IMR-90 (cell line): ENCODE data around the gene TTC28. TPM values are rescaled to one million over a fixed set of nuclear protein-coding genes. Genes with fewer than 3 reads are reported as not detected.

Source experiments
- ATAC-seq: fragments of 200-7000 bp; cut with Tn5 transposase; 2 replicates; pipeline ENCODE4 v1.9.1; 2020; ENCODE audit warnings: low read depth, mild to moderate bottlenecking, moderate library complexity
- BruUV-seq: library from RNA; stranded (reverse); fragments of 400-500 nt; replicated peaks from 2 replicates; lab custom pipeline; 2021; lab: Mats Ljungman, UMichigan
- CTCF ChIA-PET: fragments of 300-600 bp; formaldehyde crosslinking; extraction: SDS; loops from one replicate; lab custom pipeline; 2021; ENCODE audit warnings: antibody characterized with exemption; lab: Yijun Ruan, JAX
- POLR2A ChIA-PET: fragments of 300-600 bp; sonication (Branson Sonifier 250); formaldehyde crosslinking; loops from one replicate; lab custom pipeline; 2022; ENCODE audit warnings: antibody characterized with exemption; ENCODE audit not compliant: unreplicated experiment; lab: Charles Lee
- DNase-seq: peaks from one replicate; pipeline ENCODE4 v3.0.0; 2013
- H2AFZ ChIP-seq: replicated peaks from 2 replicates; pipeline ENCODE3; 2013; ENCODE audit warnings: low read length, mild to moderate bottlenecking; ENCODE audit not compliant: poor library complexity
- H2AK5ac ChIP-seq: 2 replicates; pipeline ENCODE4 v1.6.1; 2013; ENCODE audit warnings: low read depth, low read length, inconsistent platforms
- H2AK9ac ChIP-seq: replicated peaks from 2 replicates; pipeline ENCODE3; 2013; ENCODE audit warnings: mild to moderate bottlenecking, low read depth, low read length, moderate library complexity; ENCODE audit not compliant: poor library complexity
- H2BK120ac ChIP-seq: 2 replicates; pipeline ENCODE4 v1.6.1; 2013; ENCODE audit warnings: low read depth, low read length, inconsistent platforms
- H2BK15ac ChIP-seq: 3 replicates; pipeline ENCODE4 v1.6.1; 2013; ENCODE audit warnings: low read depth, low read length, inconsistent platforms
- H2BK20ac ChIP-seq: 2 replicates; pipeline ENCODE4 v1.6.1; 2013; ENCODE audit warnings: low read depth, mild to moderate bottlenecking, inconsistent platforms, low read length, moderate library complexity
- H2BK5ac ChIP-seq: 2 replicates; pipeline ENCODE4 v1.6.1; 2013; ENCODE audit warnings: mild to moderate bottlenecking, low read depth, low read length, inconsistent platforms; ENCODE audit not compliant: poor library complexity, severe bottlenecking
- H3K14ac ChIP-seq: replicated peaks from 2 replicates; pipeline ENCODE4 v1.6.1; 2013; ENCODE audit warnings: low read depth, low read length, inconsistent platforms
- H3K18ac ChIP-seq: 2 replicates; pipeline ENCODE4 v1.6.1; 2013; ENCODE audit warnings: low read depth, low read length, control low read depth
- H3K23ac ChIP-seq: 2 replicates; pipeline ENCODE4 v1.6.1; 2013; ENCODE audit warnings: low read depth, low read length, inconsistent platforms
- H3K27ac ChIP-seq: 2 replicates; pipeline ENCODE4 v1.5.1; 2013; ENCODE audit warnings: mild to moderate bottlenecking, control low read depth, low read length; ENCODE audit not compliant: insufficient read depth
- H3K27me3 ChIP-seq: 2 replicates; pipeline ENCODE4 v1.6.1; 2013; ENCODE audit warnings: low read length; ENCODE audit not compliant: control insufficient read depth, insufficient read depth
- H3K36me3 ChIP-seq: 2 replicates; pipeline ENCODE4 v1.6.1; 2013; ENCODE audit warnings: low read length, mixed read lengths; ENCODE audit not compliant: control insufficient read depth, insufficient read depth
- H3K4ac ChIP-seq: 2 replicates; pipeline ENCODE4 v1.6.1; 2013; ENCODE audit warnings: low read depth, low read length, inconsistent platforms
- H3K4me1 ChIP-seq: 2 replicates; pipeline ENCODE4 v1.6.1; 2013; ENCODE audit warnings: low read length, mixed read lengths; ENCODE audit not compliant: control insufficient read depth, insufficient read depth
- H3K4me2 ChIP-seq: 2 replicates; pipeline ENCODE4 v1.6.1; 2013; ENCODE audit warnings: low read depth, mild to moderate bottlenecking, control low read depth, low read length, moderate library complexity
- H3K4me3 ChIP-seq: 2 replicates; pipeline ENCODE4 v1.5.1; 2013; ENCODE audit warnings: low read depth, mild to moderate bottlenecking, control low read depth, low read length, moderate library complexity; ENCODE audit not compliant: insufficient read depth
- H3K56ac ChIP-seq: 2 replicates; pipeline ENCODE4 v1.6.1; 2013; ENCODE audit warnings: low read length, inconsistent platforms; ENCODE audit not compliant: insufficient read depth; ENCODE audit errors: extremely low read depth
- H3K79me1 ChIP-seq, 2 experiments: 2 replicates each; pipeline ENCODE4 v1.6.1; 2013; ENCODE audit warnings: low read length in 2 of 2, inconsistent platforms in 1 of 2, low read depth in 1 of 2
- H3K9ac ChIP-seq: 2 replicates; pipeline ENCODE4 v1.6.1; 2013; ENCODE audit warnings: low read depth, low read length, control low read depth
- H3K9me1 ChIP-seq: 2 replicates; pipeline ENCODE4 v1.6.1; 2013; ENCODE audit warnings: low read length, inconsistent platforms; ENCODE audit not compliant: insufficient read depth
- H3K9me3 ChIP-seq: 2 replicates; pipeline ENCODE4 v1.6.1; 2013; ENCODE audit warnings: low read length; ENCODE audit not compliant: control insufficient read depth, insufficient read depth
- H4K20me1 ChIP-seq: 2 replicates; pipeline ENCODE4 v1.6.1; 2013; ENCODE audit warnings: low read length, inconsistent platforms; ENCODE audit not compliant: insufficient read depth
- H4K5ac ChIP-seq: 2 replicates; pipeline ENCODE4 v1.6.1; 2013; ENCODE audit warnings: mild to moderate bottlenecking, low read depth, low read length, control low read depth
- H4K8ac ChIP-seq, 2 experiments: 2 replicates each; pipeline ENCODE4 v1.6.1; 2013; ENCODE audit warnings: low read depth in 2 of 2, low read length in 2 of 2, control low read depth in 1 of 2, inconsistent platforms in 1 of 2
- H4K91ac ChIP-seq: 2 replicates; pipeline ENCODE4 v1.6.1; 2013; ENCODE audit warnings: low read depth, low read length, inconsistent platforms; ENCODE audit not compliant: insufficient read depth
- BHLHE40 ChIP-seq: fragments of 150-350 bp; IDR thresholded peaks from 2 replicates; pipeline ENCODE4 v1.6.1; 2016; ENCODE audit warnings: mild to moderate bottlenecking, low read depth, low read length
- CEBPB ChIP-seq: IDR thresholded peaks from 2 replicates; pipeline ENCODE4 v1.6.1; 2012; ENCODE audit warnings: low read depth, low read length, improper control_type of control experiment
- CHD1 ChIP-seq: IDR thresholded peaks from 2 replicates; pipeline ENCODE4 v1.6.1; 2012; ENCODE audit warnings: low read depth, low read length, improper control_type of control experiment
- CTCF ChIP-seq: conservative IDR thresholded peaks from 2 replicates; pipeline ENCODE4 v1.5.1; 2012; ENCODE audit warnings: mild to moderate bottlenecking, low read depth, low read length, improper control_type of control experiment
- MAFK ChIP-seq: IDR thresholded peaks from 2 replicates; pipeline ENCODE4 v1.6.1; 2012; ENCODE audit warnings: low read depth, low read length, improper control_type of control experiment
- MAZ ChIP-seq: IDR thresholded peaks from 2 replicates; pipeline ENCODE4 v1.6.1; 2012; ENCODE audit warnings: low read depth, mild to moderate bottlenecking, low read length, improper control_type of control experiment, moderate library complexity, borderline replicate concordance
- MXI1 ChIP-seq: IDR thresholded peaks from 2 replicates; pipeline ENCODE4 v1.6.1; 2012; ENCODE audit warnings: low read depth, mild to moderate bottlenecking, low read length, moderate library complexity, borderline replicate concordance
- POLR2A ChIP-seq: IDR thresholded peaks from 2 replicates; pipeline ENCODE4 v1.6.1; 2012; ENCODE audit warnings: mild to moderate bottlenecking, low read depth, low read length
- RAD21 ChIP-seq: IDR thresholded peaks from 2 replicates; pipeline ENCODE4 v1.6.1; 2012; ENCODE audit warnings: low read length, improper control_type of control experiment
- RCOR1 ChIP-seq: IDR thresholded peaks from 2 replicates; pipeline ENCODE4 v1.6.1; 2012; ENCODE audit warnings: mild to moderate bottlenecking, low read length, improper control_type of control experiment; ENCODE audit not compliant: insufficient replicate concordance
- RFX5 ChIP-seq: IDR thresholded peaks from 2 replicates; pipeline ENCODE4 v1.8.0; 2012; ENCODE audit warnings: low read depth, mild to moderate bottlenecking, low read length, moderate library complexity
- WGBS, 2 experiments: methylation state at CpG; one replicate each; pipeline versions ENCODE4 v1.1.5 to v1.1.7; 2013; ENCODE audit warnings: missing lambda C conversion rate in 2 of 2; ENCODE audit not compliant: insufficient read length in 1 of 2; ENCODE audit errors: extremely low coverage in 2 of 2; 5-methylcytosine and 5-hydroxymethylcytosine counted together
- dilution Hi-C: fragments of 300-500 bp; cut with HindIII; formaldehyde crosslinking; loops from one replicate; pipeline ENCODE4 v1.14.3; 2018; ENCODE audit warnings: low sequenced_read_pairs; ENCODE audit not compliant: unreplicated experiment
- in situ Hi-C: fragments of 300-500 bp; cut with MboI; formaldehyde crosslinking; loops from 3 replicates; pipeline ENCODE4 v1.14.3; 2019; ENCODE audit warnings: low sequenced_read_pairs, inconsistent platforms, mixed read lengths
- intact Hi-C: fragments of 100-400 bp; cut with micrococcal nuclease; formaldehyde crosslinking; loops from 2 replicates; pipeline ENCODE4 v1.10.0; 2022
- polyA plus RNA-seq, 3 experiments: library from polyadenylated mRNA; depleted of rRNA; stranded (reverse); fragments of >200 nt; gene quantifications; 2 replicates each; pipeline ENCODE4 v1.2.3, GENCODE V29; 2012; ENCODE audit warnings: low replicate concordance in 1 of 3
- total RNA-seq: library from RNA; depleted of rRNA; stranded (reverse); fragments of >200 nt; gene quantifications from 2 replicates; pipeline ENCODE4 v1.2.3, GENCODE V29; 2012

The TTC28 gene
- total and polyA plus RNA-seq, 2 of the 4 experiments (the other 2 are of a cell fraction) = 5.6 to 13.3 TPM

GRCh38 chr22:28077166-28077565 is 602.5 kb downstream of the TTC28 start:
- ChIA-PET POLR2A (interaction anchor here (0.6 kb wide), 1 partner anchor 132 kb away, joined by 4 read pairs; no protein-coding TSS in a partner anchor), CTCF (no interaction called here)
- Histone ChIP-seq H3K27me3 (no peaks in the 10 kb centered on the region), H4K91ac (no peak overlapping the region), H2AK5ac (no peak overlapping the region), H4K5ac (no peak overlapping the region), H3K9ac (no peak overlapping the region), H3K4me2 (no peak overlapping the region), H4K20me1 (no peaks in the 10 kb centered on the region; the same call in 1 of the 2 replicates), H3K4ac (no peak overlapping the region), H2AK9ac (no peak overlapping the region), H3K4me3 (no peak overlapping the region), H3K27ac (no peak overlapping the region), H3K36me3 (peaks cover 2% of the 10 kb centered on the region), H2BK15ac (no peak overlapping the region), H2AFZ (no peak overlapping the region), H3K23ac (no peak overlapping the region), H3K9me1 (no peaks in the 10 kb centered on the region), H3K18ac (no peak overlapping the region), H3K4me1 (peaks cover 3% of the 10 kb centered on the region), H2BK20ac (no peak overlapping the region), H2BK5ac (no peak overlapping the region), H3K56ac (no peak overlapping the region), H2BK120ac (no peak overlapping the region), H4K8ac (no peak overlapping the region), H3K14ac (no peak overlapping the region), H3K9me3 (no peaks in the 10 kb centered on the region), H3K79me1 (no peaks in the 10 kb centered on the region)
- no TSS peak for BruUV-seq
- intact Hi-C loops = no loop called here
- no peak for ATAC-seq
- no peak for DNase-seq
- no CpG with 5 or more reads among the region's 3 CpGs for WGBS, 2 experiments
- no peak for TF ChIP-seq MAZ
- no peak for TF ChIP-seq BHLHE40
- TF ChIP-seq MXI1 = no peak
- no peak for TF ChIP-seq RFX5
- no peak for TF ChIP-seq POLR2A
- TF ChIP-seq RCOR1 = no peak
- no peak for TF ChIP-seq CEBPB
- TF ChIP-seq MAFK = no peak
- TF ChIP-seq RAD21 = no peak
- no peak for TF ChIP-seq CHD1
- no peak for TF ChIP-seq CTCF
- dilution Hi-C loops = no loop called here
- in situ Hi-C loops = no loop called here
